Superior temporal gyrus (tissue), 1 donor: ENCODE results near the gene ARL2BP.
"Not testable (repeated sequence)": the region's sequence is repeated elsewhere in the genome, so short reads cannot be mapped to it uniquely, and the experiment has no call there.

Source experiments
- DNase-seq: peaks from one replicate; pipeline ENCODE4 v3.0.0-alpha.2; 2016; ENCODE audit errors: extremely low spot score

Gene ARL2BP

DNA sequence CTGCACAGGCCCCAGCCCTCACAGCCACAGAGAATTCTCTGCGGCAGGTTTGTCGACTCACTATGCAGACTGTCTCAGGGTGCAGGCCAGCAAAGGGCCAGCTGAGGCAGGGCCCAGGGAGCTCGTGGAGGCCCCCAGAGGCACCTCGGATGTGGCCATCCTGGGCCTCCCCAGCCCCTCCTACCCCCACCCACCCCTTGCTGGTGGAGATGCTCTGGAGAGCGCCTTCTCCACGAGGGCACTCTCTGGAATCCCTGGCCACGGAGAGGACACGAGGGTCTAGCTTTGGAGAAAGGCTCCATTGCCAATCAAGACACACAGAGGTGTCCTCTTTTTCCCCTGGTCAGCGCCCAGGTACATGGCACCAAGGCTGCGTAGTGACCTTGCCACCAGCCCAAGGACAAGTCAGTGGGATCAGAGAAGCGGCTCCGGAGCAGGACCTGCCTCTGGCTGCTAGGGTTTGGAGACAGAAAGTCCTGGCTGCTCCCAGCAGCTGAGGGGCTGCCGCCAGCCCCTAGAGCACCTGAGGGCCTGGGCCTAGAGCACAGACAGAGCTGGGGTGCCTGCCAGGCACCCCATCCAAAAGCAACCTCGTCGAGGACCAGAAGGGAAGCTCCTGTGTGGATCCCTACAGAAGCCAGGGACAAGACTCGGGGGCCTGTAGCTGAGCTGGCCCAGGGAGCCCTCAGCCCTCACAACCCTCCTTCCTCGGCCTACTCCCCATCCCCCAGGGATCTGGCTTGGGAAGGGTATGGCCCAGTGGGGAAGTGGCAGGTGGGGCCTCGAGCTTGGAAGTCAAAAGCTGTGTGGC, 18.7 kb downstream of the ARL2BP start:
- no peak for DNase-seq

DNA sequence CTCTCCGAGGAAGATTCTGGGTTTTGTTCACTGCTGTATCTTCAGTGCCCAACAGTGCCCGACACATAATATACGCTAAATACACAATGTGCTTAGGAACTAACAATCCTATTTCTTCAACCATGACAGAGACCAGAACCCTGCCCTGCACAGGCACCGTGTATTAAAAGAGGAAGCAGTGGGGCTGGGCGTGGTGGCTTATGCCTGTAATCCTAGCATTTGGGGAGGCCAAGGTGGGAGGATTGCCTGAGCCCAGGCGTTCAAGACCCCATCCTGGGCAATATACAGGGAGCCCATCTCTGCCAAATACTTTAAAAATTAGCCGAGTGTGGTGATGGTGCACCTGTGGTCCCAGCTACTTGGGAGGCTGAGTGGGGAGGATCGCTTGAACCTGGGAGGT, 19.3 kb downstream of the ARL2BP start:
- DNase-seq: no peak

DNA sequence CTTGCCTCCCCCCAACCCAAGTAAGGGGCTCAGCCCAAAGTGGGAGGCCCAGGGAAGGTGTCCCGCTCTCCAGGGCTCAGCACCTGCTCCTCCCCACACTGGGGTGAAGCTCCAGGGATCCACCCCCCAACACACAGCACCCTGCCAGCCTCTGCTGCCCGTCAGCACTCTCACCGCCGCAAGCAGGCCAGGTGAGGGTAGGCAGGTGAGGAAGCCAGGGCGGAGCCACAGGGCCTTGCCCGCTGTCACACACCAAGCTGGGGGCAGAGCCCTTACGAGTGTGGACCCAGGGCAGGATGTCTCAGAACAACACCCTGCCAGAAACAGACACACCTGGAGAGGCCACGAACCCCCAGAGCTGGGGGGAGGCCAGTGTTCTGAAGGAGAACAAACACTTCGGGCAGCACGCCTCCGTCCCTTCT, 19.9 kb downstream of the ARL2BP start:
- DNase-seq: no peak

DNA sequence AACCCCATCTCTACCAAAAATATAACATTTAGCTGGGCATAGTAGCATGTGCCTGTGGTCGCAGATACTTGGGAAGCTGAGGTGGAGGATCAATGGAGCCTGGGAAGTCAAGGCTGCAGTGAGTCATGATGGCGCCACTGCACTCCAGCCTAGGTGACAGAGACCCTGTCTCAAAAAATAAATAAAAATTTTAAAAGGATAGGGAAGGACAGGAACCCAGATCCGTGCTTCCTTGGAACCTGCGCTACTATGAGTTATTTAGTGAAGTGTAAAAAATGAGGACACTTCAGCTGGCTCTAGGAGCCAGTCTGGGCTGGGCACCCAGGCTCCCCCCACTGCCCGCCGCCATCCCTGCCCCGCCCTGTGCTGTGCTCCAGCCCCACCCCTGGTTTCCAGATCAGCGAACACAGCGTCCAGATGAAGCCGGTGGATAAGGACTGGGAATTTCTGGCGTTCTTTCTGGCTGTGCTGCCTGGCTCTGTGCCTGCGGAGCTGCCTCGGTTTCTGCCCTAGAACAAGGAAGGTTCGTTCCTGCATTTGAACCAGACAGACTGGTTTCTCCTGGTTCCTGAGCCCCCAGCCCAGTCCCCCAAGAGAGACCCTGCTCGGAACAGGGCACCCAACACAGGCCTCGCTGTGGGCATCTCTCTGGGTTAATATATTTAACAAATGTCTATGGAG, 20.9 kb downstream of the ARL2BP start:
- no peak for DNase-seq

DNA sequence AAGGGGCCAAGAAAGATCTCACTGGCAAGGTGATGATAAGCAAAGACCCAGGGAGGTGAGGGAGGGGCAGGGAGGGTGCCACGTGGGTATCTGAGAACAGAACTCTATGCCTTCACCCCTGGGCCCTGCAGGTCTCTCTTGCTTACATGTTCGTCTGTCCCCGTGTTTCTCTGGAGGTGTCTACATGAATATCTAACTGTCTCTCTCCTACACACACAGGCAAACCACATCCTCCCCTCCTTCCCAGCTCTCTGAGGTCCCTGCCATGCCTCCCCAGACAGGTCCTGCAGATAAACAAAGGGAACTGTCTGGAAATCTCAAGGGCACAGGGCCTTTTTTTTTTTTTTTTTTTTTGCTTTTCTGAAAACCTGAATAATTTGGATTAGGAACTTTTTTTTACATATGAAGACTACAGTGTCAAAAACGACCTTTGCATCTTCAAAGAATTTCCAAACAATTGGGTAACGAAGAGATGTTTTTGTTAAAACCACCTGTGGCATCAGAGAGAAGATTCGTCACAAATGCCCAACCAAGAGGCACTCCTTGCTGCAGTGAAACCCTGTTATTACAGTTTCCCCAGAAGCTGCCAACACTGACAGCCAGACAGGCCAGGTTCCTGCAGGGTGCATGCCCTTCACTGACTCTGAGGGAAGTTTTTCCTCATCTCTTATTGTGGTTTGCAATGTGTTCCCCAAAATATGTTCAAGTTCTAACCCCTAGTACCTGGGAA, 21.6 kb downstream of the ARL2BP start:
- DNase-seq: no peak

DNA sequence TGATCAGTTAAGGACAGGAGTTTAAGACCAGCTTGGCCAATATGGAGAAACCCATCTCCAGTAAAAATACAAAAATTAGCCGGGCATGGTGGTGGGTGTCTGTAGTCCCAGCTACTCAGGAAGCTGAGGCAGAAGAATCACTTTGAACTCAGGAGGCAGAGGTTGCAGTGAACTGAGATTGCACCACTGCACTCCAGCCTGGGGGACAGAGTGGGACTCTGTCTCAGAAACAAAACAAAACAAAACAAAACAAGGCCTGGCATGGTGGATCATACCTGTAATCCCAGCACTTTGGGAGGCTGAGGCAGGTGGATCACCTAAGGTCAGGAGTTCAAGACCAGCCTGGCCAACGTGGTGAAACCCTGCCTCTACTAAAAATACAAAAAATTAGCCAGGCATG, 22.3 kb downstream of the ARL2BP start:
- not testable (repeated sequence) for DNase-seq

DNA sequence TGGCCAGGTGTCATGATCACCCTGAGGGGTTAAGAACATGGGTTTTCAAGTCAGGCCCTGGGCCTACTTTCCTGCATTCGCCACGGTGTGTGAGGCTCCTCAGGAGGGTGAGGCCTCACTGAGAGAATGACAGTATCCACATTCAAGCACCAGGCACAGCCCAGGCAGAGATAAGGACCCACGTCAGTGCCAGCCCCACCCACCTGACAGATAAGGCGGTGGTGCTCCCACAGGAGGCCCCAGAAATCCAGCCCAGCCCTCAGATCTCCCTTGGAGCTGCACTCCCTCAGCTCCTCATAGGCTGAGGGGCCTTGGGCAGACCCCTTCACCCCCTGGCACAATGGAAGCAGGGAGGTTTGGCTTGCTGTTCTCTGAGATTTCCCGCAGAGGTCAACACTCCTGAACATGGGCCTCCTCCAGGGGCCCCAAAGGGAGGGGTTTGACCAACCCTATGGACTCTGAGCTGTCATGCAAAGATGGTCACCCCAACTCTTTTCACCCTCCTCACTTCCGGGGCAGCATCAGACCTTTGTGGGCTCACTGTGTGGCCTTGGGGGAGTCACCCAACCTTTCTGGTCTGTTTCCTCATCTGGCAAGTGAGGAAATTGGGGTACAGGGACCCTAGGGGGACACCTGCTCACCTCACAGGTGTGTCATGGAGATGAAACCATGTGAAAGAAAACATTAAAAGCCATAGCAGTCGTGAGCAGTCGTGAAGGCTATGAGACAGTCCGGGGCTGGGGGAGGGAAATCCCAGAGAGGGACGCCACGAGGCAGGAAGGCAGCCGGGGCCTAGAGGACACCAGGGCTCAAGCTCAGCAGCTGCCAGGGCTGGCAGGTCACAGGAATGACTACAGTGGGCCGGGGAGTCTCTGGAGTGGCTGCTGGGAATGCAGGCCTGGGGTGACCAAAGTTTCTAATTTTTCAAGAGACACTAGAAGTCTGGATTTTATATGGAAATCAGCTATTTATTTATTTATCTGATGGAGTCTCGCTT, 24.0 kb downstream of the ARL2BP start:
- DNase-seq: no peak

DNA sequence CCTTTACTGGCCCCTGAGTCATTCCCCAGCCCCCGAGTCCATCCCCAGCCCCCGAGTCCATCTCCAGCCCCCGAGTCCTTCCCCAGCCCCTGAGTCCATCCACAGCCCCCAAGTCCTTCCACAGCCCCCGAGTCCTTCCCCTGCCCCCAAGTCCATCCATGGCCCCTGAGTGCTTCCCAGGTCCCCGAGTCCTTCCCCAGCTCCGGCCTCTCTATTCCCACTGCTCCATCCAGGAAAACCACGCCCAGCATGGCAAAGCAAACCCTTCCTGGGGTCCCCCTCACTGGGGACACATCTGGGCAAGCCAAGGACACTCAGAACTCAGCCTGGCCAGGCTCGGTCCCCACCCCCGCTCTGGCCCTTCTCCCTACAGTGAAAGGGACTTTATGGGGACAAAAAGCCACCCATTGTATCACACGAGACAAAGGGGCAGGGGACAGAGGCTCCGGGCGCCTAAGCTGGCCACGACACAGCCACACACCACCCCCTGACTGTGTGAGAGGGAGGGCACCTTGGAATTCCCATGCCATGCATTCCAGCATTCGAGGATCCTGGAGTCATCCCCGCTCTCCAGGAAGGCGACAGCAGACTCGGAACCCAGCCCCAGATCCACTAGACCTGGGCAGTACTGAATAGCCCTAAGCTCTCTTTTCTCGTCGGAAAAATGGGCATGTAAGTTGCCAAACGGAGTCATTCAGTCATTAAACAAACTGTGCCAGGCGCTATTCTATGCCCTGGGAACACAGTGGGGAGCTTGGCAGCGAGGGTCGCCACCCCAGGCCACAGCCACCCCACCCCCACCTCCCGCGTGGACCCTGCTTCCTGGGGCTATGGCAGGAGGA, 25.4 kb downstream of the ARL2BP start:
- DNase-seq: peak; percentile 95

DNA sequence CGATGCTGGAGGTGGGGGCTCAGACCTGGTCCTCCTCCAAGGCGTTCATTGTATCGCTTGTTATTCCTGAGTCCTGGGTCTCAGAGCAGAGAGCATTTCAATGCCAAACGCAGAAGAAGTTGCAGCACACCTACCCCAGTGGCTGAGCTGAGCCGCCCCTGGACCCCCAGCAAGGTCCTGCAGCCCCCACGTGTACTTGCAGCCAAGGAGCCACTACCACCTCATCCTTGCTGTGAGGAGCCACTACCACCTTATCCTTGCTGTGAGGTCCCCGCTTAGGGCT, 25.9 kb downstream of the ARL2BP start:
- no peak for DNase-seq

DNA sequence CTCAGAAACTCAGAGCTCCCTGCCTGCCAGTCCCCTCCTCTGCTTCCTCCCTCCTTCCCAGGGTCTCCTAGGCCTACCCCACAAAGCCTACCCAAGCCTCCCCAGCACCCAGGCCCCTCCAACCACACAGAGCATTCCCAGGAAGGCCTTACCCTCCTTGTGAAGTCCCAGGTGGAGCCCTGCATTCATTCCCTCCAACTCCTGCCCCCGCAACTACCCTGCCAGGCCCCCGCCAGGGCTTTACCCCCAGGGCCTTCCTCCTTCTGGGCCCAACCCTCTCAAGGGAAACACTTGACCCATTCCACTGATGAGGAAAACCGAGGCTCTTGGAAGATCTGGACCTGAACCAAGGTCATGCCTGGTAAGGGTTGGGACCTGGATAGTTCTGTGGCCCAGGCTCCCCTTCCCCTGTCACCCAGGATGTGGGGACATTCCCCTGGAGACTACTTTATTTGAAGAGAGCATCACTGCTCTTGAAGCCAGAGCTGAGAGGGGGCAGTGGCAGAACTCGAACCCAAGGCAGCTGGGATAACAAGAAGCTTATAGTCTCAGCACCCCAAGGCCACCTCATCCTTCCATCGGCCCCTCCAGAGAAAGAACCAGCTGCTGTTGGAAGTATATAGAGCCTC, 26.9 kb downstream of the ARL2BP start:
- DNase-seq: no peak

DNA sequence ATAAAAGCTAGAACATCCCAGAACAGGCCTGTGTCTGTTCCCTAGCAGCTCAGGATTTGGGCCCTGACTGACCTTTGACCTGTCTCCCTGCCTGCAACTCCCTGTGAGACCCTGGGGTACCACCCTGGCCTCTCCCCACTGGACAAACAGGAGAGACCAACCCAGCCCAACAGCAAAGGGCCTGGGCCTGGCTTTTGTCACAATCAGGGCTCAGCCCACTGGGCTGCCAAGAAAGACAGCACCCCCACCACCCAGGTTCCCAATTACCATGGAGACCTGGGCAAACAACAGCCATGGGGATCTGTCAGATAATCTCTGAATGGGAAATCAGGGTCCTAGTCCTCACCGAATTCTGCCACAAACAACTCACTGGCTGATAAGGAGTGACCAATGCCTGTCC, 28.3 kb downstream of the ARL2BP start:
- DNase-seq: no peak

DNA sequence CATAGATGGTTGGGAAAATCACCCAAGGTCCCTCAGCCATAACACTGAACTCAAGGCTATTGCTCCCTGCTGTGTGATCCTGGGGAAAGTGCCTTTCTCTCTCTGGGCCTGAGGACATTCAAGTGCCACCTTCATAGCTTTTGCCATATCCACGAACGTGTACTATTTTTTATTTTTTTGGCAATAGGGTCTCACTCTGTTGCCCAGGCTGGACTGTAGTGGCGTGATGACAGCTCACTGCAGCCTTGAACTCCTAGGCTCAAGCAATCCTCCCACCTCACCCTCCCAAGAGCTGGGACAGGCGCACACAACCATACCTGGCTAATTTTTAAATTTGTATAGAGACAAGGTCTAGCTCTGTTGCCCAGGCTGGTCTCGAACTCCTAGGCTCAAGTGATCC, 28.8 kb downstream of the ARL2BP start:
- no peak for DNase-seq

DNA sequence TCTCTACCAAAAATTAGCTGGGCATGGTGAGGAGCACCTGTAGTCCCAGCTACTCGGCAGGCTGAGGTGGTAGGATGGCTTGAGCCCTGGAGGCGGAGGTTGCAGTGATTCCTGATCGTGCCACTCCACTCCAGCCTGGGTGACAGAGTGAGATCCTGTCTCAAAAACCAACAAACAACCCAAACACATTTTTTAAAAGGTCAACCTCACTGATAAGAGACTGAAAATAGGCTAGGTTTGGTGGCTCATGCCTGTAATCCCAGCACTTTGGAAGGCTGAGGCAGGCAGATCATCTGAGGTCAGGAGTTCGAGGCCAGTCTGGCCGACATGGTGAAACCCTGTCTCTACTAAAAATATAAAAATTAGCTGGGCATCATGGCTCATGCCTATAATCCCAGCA, 30.9 kb downstream of the ARL2BP start:
- not testable (repeated sequence) for DNase-seq

DNA sequence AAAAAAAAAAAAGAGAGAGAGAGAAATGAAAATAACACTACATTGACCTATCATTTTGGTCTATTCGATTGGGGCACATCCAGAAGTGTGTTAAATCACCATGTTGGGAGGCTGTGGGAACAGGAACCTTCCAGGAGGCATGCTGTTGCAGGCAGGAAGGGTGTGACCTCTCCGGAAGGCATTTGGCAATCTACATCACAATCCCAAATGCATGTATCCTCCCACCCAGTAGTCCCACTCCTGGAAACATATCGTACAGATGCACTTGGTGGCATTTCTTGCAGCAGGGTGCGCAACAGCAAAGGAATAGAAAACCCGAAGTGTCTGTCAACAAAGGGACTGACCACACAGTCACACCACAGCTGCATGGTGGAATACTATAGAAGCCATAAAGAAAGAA, 31.5 kb downstream of the ARL2BP start:
- peak; percentile 55 for DNase-seq

DNA sequence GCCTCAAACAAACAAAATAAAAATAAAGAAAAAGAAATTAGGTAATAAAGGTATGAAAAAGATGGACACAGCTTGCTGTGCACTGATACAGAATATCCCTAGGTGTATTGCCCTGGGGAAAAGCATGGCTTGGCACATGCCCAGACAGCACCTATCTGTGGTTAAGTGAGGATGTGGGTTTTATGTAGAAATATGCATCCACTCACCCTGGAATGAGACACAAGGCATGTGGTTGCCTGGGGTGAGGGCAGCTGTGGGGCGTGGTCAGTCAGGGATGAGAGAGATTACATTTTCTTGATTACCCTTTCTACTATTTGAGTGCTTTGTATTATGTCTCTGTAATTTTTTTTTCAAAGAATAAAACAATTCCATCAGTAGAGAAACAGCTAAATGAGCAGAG, 32.5 kb downstream of the ARL2BP start:
- DNase-seq: no peak

DNA sequence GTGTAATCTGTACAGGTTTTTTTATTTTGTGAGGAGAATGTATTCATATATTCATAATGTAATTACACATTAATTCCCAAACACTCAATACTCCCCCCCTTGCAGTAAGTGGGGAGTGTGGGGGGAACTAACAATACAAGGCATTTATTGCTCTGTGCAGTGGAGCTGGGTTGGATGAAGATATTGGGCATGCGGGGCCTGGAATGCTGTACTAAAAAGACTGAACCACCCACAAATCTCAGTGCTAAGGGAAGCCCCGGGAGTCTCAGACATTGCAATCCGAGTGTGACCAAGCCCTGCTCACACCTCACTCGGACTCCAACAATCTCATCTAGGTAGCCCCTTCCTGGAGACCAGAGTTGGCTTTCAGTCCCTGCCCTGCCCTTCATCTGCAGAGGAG, 33.4 kb downstream of the ARL2BP start:
- peak; percentile 87 for DNase-seq

DNA sequence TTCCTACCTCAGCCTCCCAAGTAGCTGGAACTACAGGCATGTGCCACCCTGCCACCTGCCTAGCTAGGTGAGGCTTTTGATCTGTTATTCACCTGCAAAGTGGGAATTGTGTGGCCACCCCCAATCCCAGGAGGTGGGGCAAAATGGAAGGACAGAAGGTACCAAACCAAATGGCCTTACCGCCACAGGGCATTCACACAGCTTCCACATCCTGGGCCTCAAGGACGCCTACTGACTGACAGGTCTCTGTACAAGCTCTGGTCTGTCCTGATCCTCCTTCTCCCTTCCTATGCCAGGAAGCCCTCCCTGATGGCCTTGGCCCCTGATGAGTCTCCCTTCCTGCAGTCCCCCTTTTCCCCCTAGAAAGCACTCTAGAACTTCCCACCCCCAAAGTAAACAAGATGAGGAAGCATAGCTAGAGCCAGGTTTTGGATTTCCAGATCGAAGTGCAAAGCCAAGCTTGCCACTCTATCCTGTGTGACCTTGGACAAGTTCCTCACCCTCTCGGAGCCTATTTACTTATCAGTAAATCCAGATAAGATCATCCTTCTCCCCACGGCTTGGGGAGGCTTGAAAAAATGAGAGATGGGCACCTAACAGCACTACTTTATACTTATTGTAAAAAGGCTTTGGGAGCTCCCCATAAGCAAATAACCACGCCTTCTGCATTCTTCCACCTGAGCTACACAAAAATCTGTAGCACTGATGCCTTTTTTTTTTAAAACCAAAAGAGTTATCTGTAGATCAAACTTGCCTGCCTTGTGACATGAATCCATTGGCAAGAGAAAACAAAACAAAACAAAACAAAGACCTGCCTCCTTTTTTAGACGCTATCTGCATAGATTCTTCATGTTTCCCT, 35.0 kb downstream of the ARL2BP start:
- DNase-seq: no peak

DNA sequence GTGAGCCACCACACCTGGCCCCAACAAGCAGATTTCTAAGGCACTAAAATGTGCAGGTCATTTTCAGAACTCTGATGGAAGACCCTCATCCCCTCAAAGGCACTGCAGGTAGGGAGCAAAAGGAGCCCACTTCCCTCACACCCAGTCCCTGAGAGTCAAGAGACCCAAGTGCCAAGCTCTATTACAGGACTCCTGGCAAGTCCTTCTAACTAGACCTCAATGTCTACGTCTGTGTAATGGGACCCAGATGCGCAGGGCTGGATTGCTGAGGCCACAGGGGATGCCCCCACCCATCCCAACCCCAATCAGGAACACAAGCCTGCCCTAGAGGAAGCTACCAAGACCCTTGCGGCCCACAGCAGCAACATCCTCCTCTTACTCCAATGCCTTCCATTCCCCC, 36.7 kb downstream of the ARL2BP start:
- DNase-seq: no peak

DNA sequence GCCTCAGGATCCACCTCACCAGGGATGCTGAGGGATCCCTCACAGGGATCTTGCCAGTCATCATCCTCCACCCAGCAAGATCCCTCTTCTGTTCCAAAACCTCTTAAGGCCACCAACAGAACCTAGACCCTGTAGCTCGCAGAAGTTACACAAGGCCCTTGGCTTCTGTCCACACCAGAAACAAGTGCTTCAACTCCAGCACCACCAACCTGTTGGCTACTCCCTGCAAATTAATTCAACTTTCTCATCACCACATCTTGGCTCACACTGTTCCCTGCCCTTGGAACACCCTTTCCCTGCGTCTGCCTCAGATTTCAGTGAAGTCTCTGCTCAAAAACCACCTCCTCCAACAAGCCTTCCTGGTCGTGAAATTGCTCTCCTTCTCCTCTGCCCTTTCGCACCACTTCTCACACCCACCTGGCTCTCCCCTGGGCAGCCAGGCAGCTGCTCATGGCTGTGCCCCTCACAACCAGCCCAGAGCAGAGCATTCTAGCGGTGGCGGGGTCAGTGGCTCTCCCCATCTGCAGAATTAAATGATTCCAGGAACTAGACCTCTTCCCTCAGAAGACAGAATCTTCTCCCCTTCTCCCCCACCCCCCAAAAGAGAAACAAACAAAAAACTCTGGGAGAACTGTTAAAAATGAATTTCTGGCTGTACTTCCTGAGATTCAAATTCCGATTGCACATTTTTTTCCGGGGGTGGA, 37.6 kb downstream of the ARL2BP start:
- peak; percentile 29 for DNase-seq
